UCSD-AML1 (cell line): Measurements from ENCODE around the gene PTCH1.

Experiments
- DNase-seq: peaks from one replicate; lab custom pipeline; 2025; ENCODE audit not compliant: unreplicated experiment; lab: John Stamatoyannopoulos, UW

The PTCH1 gene

GRCh38 chr9:95443301-95443700 is 73.5 kb downstream of the PTCH1 start:
- no peak for DNase-seq

GRCh38 chr9:95441081-95441480 is 75.7 kb downstream of the PTCH1 start:
- no peak for DNase-seq

- DNase-seq = no peak
Observed at GRCh38 chr9:95440447-95440846, 76.3 kb downstream of the PTCH1 start.

- DNase-seq = no peak
Observed at GRCh38 chr9:95438561-95439357, 78.0 kb downstream of the PTCH1 start.

- no peak for DNase-seq
Observed at GRCh38 chr9:95437559-95437958, 79.2 kb downstream of the PTCH1 start.

GRCh38 chr9:95436416-95436815 is 80.4 kb downstream of the PTCH1 start:
- DNase-seq = no peak

- DNase-seq = no peak
Observed at GRCh38 chr9:95435074-95435728, 81.6 kb downstream of the PTCH1 start.

- no peak for DNase-seq
Observed at GRCh38 chr9:95434116-95435073, 82.4 kb downstream of the PTCH1 start.

GRCh38 chr9:95433096-95433819 is 83.5 kb downstream of the PTCH1 start:
- no peak for DNase-seq

- no peak for DNase-seq
Observed at GRCh38 chr9:95431286-95431685, 85.5 kb downstream of the PTCH1 start.

GRCh38 chr9:95429948-95430620 is 86.7 kb downstream of the PTCH1 start:
- DNase-seq = no peak

- no peak for DNase-seq
Observed at GRCh38 chr9:95429096-95429495, 87.7 kb downstream of the PTCH1 start.

- DNase-seq = no peak
Observed at GRCh38 chr9:95425910-95426551, 90.7 kb downstream of the PTCH1 start.

- no peak for DNase-seq
Observed at GRCh38 chr9:95422650-95423049, 94.1 kb downstream of the PTCH1 start.

- no peak for DNase-seq
Observed at GRCh38 chr9:95420518-95420917, 96.3 kb downstream of the PTCH1 start.

- no peak for DNase-seq
Observed at GRCh38 chr9:95419444-95419843, 97.3 kb downstream of the PTCH1 start.

GRCh38 chr9:95415158-95415557 is 101.6 kb downstream of the PTCH1 start:
- no peak for DNase-seq

GRCh38 chr9:95413793-95414192 is 103.0 kb downstream of the PTCH1 start:
- no peak for DNase-seq

- DNase-seq = no peak
Observed at GRCh38 chr9:95411054-95411892, 105.5 kb downstream of the PTCH1 start.
